ENCODE data around the gene PRKG1. TPM values are rescaled to one million over a fixed set of nuclear protein-coding genes. Genes with fewer than 3 reads are reported as not detected.
"Not testable (repeated sequence)": the region's sequence is repeated elsewhere in the genome, so short reads cannot be mapped to it uniquely, and the experiment has no call there.

The PRKG1 gene
- total and polyA plus RNA-seq, 7 experiments from 2014 or later = 0.19 TPM; not detected in 6

DNA sequence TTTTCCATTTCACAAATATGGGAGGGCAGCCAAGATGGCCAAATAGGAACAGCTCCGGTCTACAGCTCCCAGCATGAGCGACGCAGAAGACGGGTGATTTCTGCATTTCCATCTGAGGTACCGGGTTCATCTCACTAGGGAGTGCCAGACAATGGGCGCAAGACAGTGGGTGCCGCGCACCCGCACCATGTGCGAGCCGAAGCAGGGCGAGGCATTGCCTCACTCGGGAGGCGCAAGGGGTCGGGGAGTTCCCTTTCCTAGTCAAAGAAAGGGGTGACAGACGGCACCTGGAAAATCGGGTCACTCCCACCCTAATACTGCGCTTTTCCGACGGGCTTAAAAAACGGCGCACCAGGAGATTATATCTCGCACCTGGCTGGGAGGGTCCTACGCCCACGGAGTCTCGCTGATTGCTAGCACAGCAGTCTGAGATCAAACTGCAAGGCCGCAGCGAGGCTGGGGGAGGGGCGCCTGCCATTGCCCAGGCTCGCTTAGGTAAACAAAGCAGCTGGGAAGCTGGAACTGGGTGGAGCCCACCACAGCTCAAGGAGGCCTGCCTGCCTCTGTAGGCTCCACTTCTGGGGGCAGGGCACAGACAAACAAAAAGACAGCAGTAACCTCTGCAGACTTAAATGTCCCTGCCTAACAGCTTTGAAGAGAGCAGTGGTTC lies 89.2 kb downstream of the PRKG1 start:
- H3K4me1 ChIP-seq (ENCODE audit: control insufficient read depth in 2 of 2, insufficient read depth in 2 of 2, low read length in 2 of 2); H3K36me3 Mint-ChIP-seq; H3K9me3 ChIP-seq (ENCODE audit: control insufficient read depth in 2 of 3, low read length in 3 of 3); H3K4me3 ChIP-seq (ENCODE audit: low read length); DNase-seq; H3K27ac Mint-ChIP-seq; POLR2A ChIA-PET; ATAC-seq; H3K36me3 ChIP-seq (ENCODE audit: control insufficient read depth in 2 of 3, insufficient read depth in 3 of 3, low read length in 3 of 3); H3K27ac ChIP-seq (ENCODE audit: low read depth, low read length); H3K9me3 Mint-ChIP-seq; H3K27me3 Mint-ChIP-seq; H3K4me3 Mint-ChIP-seq; H3K27me3 ChIP-seq (ENCODE audit: control insufficient read depth in 2 of 2, insufficient read depth in 2 of 2, low read length in 2 of 2); intact Hi-C loops (cut with micrococcal nuclease); CTCF ChIA-PET; H3K4me1 Mint-ChIP-seq: not testable (repeated sequence)

DNA sequence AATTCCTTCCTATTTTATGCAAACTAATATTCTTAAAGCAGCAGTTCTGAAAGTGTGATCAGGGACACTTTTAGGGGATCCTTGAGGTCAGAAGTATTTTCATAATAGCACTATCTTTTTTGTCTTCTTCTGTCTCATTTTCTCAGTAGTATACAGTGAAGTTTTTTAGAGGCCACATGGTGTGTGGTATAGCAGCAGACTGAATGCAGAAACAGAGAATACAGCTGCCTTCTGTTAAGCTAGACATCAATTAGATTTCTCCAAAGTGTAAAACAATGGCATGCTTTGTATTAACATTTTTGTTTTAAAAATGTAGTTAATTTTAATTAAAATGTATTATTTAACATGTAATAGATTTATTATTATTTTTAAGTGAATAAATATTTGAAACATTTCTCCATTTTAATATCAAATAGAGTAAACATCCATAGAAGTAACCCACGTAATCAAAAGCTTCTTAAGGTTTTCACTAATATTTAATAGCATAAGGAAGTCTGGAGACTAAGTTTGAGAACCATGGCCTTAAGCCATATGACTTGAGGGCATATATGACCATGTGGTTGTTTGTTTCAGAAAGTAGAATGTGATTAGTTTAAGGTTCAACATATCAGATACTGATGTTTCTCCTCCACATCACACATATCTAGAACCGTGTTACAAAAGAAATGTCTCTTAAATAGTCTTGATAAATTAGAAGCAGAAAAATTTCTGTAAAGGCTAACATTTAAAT lies 94.0 kb downstream of the PRKG1 start:
- H3K27ac ChIP-seq (ENCODE audit: low read depth, low read length) = no peak overlapping the region
- H3K4me3 ChIP-seq (ENCODE audit: low read length) = no peak overlapping the region
- DNase-seq (no peak), ATAC-seq (no peak)
- peaks cover 0 to 10% (median 2%) of the 10 kb centered on the region in 11 donors for H3K9me3 Mint-ChIP-seq
- no peaks in the 10 kb centered on the region for H3K4me1 ChIP-seq (ENCODE audit: control insufficient read depth in 2 of 2, insufficient read depth in 2 of 2, low read length in 2 of 2)
- H3K9me3 ChIP-seq (ENCODE audit: control insufficient read depth in 2 of 3, low read length in 3 of 3) = no peaks in the 10 kb centered on the region
- H3K4me3 Mint-ChIP-seq = no peak overlapping the region
- H3K36me3 ChIP-seq (ENCODE audit: control insufficient read depth in 2 of 3, insufficient read depth in 3 of 3, low read length in 3 of 3) = no peaks in the 10 kb centered on the region
- CTCF ChIA-PET = no interaction called here
- intact Hi-C loops (cut with micrococcal nuclease) = no loop called here
- H3K27me3 Mint-ChIP-seq = no peaks in the 10 kb centered on the region
- POLR2A ChIA-PET = no interaction called here
- H3K36me3 Mint-ChIP-seq = no peaks in the 10 kb centered on the region
- no peak overlapping the region for H3K27ac Mint-ChIP-seq
- no peaks in the 10 kb centered on the region for H3K27me3 ChIP-seq (ENCODE audit: control insufficient read depth in 2 of 2, insufficient read depth in 2 of 2, low read length in 2 of 2)
- H3K4me1 Mint-ChIP-seq = no peaks in the 10 kb centered on the region

DNA sequence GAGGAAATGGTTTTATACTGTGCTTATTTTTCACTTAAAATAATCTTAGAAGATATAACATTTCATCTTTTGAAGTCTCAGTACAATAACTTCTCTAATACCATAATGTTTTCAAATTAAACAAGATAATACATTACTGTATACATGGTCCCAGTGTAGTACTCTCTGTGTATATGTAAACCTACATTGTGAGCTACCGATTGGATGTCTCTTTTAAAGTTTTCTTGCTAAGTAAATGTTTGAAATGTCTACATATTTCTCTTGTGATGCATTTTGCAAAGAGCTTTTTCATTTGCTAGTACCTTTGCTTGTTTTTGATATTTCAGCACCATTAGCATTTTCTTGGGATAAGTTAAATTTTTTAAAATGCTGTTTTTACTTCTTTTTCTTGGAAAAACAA lies 94.8 kb downstream of the PRKG1 start:
- no peak overlapping the region for H3K27ac ChIP-seq (ENCODE audit: low read depth, low read length)
- H3K4me1 ChIP-seq (ENCODE audit: control insufficient read depth in 2 of 2, insufficient read depth in 2 of 2, low read length in 2 of 2) = no peaks in the 10 kb centered on the region
- DNase-seq (no peak), ATAC-seq (no peak)
- intact Hi-C loops (cut with micrococcal nuclease) = no loop called here
- H3K36me3 ChIP-seq (ENCODE audit: control insufficient read depth in 2 of 3, insufficient read depth in 3 of 3, low read length in 3 of 3) = no peaks in the 10 kb centered on the region
- no peaks in the 10 kb centered on the region for H3K27me3 Mint-ChIP-seq
- ChIA-PET POLR2A (no interaction called here), CTCF (no interaction called here)
- H3K9me3 ChIP-seq (ENCODE audit: control insufficient read depth in 2 of 3, low read length in 3 of 3) = no peaks in the 10 kb centered on the region
- no peaks in the 10 kb centered on the region for H3K27me3 ChIP-seq (ENCODE audit: control insufficient read depth in 2 of 2, insufficient read depth in 2 of 2, low read length in 2 of 2)
- H3K9me3 Mint-ChIP-seq = peaks cover 0 to 10% (median 2%) of the 10 kb centered on the region in 11 donors
- no peak overlapping the region for H3K4me3 Mint-ChIP-seq
- no peak overlapping the region for H3K27ac Mint-ChIP-seq
- H3K36me3 Mint-ChIP-seq = no peaks in the 10 kb centered on the region
- no peaks in the 10 kb centered on the region for H3K4me1 Mint-ChIP-seq
- no peak overlapping the region for H3K4me3 ChIP-seq (ENCODE audit: low read length)

DNA sequence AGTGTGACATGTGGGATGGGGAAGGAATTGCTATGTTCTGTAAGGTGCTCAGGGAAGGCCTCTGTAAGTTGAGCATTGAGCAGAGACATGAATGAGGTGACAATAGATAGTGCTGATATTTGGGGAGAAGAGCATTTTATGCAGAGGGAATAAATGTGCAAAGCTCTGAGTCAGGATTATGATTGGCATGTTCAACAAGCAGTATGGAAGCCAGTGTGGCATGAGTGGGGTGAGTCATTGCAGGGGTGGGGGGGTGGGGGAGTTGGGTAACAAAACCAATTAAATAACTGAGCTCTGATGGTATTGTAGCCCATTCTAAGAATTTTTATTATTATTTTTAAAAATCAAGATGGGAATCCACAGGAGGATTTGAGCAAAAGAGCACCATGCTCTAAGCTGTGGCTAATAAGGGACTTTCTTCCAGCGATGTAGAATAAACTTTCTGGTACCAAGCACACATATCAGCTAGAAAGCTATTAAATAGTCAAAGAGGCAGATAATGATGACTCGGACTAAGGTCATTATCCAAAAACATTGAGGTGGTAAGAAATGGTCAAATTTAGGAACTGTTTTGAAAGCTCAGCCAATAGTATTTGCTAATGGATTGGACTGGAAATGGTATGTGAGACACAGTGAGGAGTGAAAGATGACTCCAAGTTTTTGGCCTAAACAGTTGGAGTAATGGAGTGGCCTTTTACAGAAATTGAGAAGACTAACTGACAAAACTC lies 96.4 kb downstream of the PRKG1 start:
- CTCF ChIA-PET = no interaction called here
- intact Hi-C loops (cut with micrococcal nuclease) = no loop called here
- POLR2A ChIA-PET = no interaction called here
- Histone ChIP-seq H3K27me3 (ENCODE audit: control insufficient read depth in 2 of 2, insufficient read depth in 2 of 2, low read length in 2 of 2) (no peaks in the 10 kb centered on the region), H3K27ac (ENCODE audit: low read depth, low read length) (no peak overlapping the region), H3K4me1 (ENCODE audit: control insufficient read depth in 2 of 2, insufficient read depth in 2 of 2, low read length in 2 of 2) (no peaks in the 10 kb centered on the region), H3K9me3 (ENCODE audit: control insufficient read depth in 2 of 3, low read length in 3 of 3) (no peaks in the 10 kb centered on the region), H3K4me3 (ENCODE audit: low read length) (no peak overlapping the region), H3K36me3 (ENCODE audit: control insufficient read depth in 2 of 3, insufficient read depth in 3 of 3, low read length in 3 of 3) (no peaks in the 10 kb centered on the region)
- Mint-ChIP-seq H3K4me3 (no peak overlapping the region), H3K27ac (no peak overlapping the region), H3K9me3 (peaks cover 0 to 10% (median 2%) of the 10 kb centered on the region in 11 donors), H3K27me3 (no peaks in the 10 kb centered on the region), H3K4me1 (no peaks in the 10 kb centered on the region), H3K36me3 (no peaks in the 10 kb centered on the region)
- ATAC-seq = no peak
- DNase-seq = no peak

DNA sequence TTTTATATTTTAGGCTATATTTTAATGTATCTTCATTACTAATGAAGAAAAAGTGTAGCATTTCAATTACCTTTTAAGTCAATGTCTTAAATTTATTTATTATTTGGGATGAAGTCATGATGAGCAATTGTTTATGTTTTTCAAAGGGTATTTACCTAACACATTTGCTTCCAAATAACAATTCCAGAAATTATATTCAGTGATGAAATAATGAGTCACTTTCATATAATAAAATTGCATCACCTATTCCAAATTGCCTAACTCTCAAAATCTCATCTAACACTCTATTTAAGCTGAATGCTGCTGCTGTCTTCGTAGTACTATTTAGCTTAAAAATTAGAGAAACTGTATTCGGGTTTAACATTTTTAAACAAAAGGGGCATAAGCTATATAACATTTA lies 97.7 kb downstream of the PRKG1 start:
- no peak overlapping the region for H3K4me3 Mint-ChIP-seq
- Histone ChIP-seq H3K4me3 (ENCODE audit: low read length) (no peak overlapping the region), H3K9me3 (ENCODE audit: control insufficient read depth in 2 of 3, low read length in 3 of 3) (no peaks in the 10 kb centered on the region), H3K27me3 (ENCODE audit: control insufficient read depth in 2 of 2, insufficient read depth in 2 of 2, low read length in 2 of 2) (no peaks in the 10 kb centered on the region), H3K27ac (ENCODE audit: low read depth, low read length) (no peak overlapping the region), H3K4me1 (ENCODE audit: control insufficient read depth in 2 of 2, insufficient read depth in 2 of 2, low read length in 2 of 2) (no peaks in the 10 kb centered on the region), H3K36me3 (ENCODE audit: control insufficient read depth in 2 of 3, insufficient read depth in 3 of 3, low read length in 3 of 3) (no peaks in the 10 kb centered on the region)
- no peaks in the 10 kb centered on the region for H3K4me1 Mint-ChIP-seq
- POLR2A ChIA-PET = no interaction called here
- H3K27me3 Mint-ChIP-seq = no peaks in the 10 kb centered on the region
- no peaks in the 10 kb centered on the region for H3K36me3 Mint-ChIP-seq
- H3K27ac Mint-ChIP-seq = no peak overlapping the region
- intact Hi-C loops (cut with micrococcal nuclease) = no loop called here
- no peak for ATAC-seq
- peaks cover 0 to 8% (median 0%) of the 10 kb centered on the region in 11 donors for H3K9me3 Mint-ChIP-seq
- CTCF ChIA-PET = no interaction called here
- no peak for DNase-seq

DNA sequence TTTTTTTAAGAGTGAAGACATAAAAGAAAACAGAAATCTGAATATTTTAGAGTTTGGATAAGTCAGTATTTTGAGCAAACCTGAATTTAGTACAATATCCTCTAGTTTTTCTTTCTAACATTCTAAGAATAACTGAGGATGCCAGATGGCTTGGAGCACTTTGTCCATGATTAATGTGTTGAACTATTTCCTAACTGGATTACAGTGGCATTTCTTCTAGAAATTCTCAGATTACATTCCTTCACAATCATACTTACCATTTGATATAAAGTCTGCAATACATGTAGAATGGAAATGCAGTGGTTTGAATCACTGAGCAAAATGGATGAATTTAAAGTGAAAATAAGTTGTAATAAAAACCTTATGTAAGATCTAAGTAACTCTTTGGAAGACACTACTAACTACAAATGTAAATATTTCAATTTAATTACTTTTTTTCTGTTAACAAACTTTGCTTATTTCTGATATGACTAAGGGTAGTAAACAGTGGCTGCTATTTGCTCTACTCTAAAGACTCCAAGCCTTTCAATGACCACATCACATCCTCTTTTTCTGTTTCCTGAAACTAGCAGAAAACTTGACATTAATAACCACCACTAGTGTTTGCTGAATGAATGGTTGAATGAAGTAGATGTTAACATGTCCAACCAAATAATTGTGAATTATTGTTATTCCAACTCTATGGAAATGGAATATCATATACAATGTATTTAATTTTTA lies 102.8 kb downstream of the PRKG1 start:
- ChIA-PET CTCF (no interaction called here), POLR2A (no interaction called here)
- no peak for ATAC-seq

More for the DNA sequence above, 102.8 kb downstream of the PRKG1 start:
- Mint-ChIP-seq H3K27ac (no peak overlapping the region), H3K9me3 (no peaks in the 10 kb centered on the region), H3K36me3 (no peaks in the 10 kb centered on the region), H3K27me3 (no peaks in the 10 kb centered on the region), H3K4me1 (no peaks in the 10 kb centered on the region), H3K4me3 (no peak overlapping the region)
- Histone ChIP-seq H3K4me3 (ENCODE audit: low read length) (no peak overlapping the region), H3K27me3 (ENCODE audit: control insufficient read depth in 2 of 2, insufficient read depth in 2 of 2, low read length in 2 of 2) (no peaks in the 10 kb centered on the region), H3K4me1 (ENCODE audit: control insufficient read depth in 2 of 2, insufficient read depth in 2 of 2, low read length in 2 of 2) (no peaks in the 10 kb centered on the region), H3K27ac (ENCODE audit: low read depth, low read length) (no peak overlapping the region), H3K36me3 (ENCODE audit: control insufficient read depth in 2 of 3, insufficient read depth in 3 of 3, low read length in 3 of 3) (no peaks in the 10 kb centered on the region), H3K9me3 (ENCODE audit: control insufficient read depth in 2 of 3, low read length in 3 of 3) (no peaks in the 10 kb centered on the region)
- no peak for DNase-seq
- intact Hi-C loops (cut with micrococcal nuclease) = no loop called here

Data from naive thymus-derived CD4-positive, alpha-beta T cell (primary cell).